DND-41 (cell line): ENCODE measurements around the gene CTSH.
"Not testable (repeated sequence)": the region's sequence is repeated elsewhere in the genome, so short reads cannot be mapped to it uniquely, and the experiment has no call there.

Source experiments
- ATAC-seq: fragments of 200-7000 bp; cut with Tn5 transposase; 3 replicates; pipeline ENCODE4 v1.9.1; 2021; ENCODE audit warnings: low read depth; ENCODE audit not compliant: insufficient read depth
- DNase-seq: peaks from one replicate; pipeline ENCODE4 v3.0.0-alpha.2; 2020
- H2AFZ ChIP-seq: 2 replicates; pipeline ENCODE4 v1.6.0; 2012; ENCODE audit warnings: low read depth, low read length
- H3K27ac ChIP-seq: 2 replicates; pipeline ENCODE4 v1.5.1; 2012; ENCODE audit warnings: low read length, inconsistent platforms
- H3K27me3 ChIP-seq: fragments of 200-600 bp; sonication (generic); 2 replicates; pipeline ENCODE4 v1.6.0; 2012; ENCODE audit warnings: low read length, mild to moderate bottlenecking, inconsistent platforms; ENCODE audit not compliant: insufficient read depth, poor library complexity
- H3K36me3 ChIP-seq: 2 replicates; pipeline ENCODE4 v1.5.1; 2012; ENCODE audit warnings: low read length, inconsistent platforms; ENCODE audit not compliant: insufficient read depth
- H3K4me1 ChIP-seq: 2 replicates; pipeline ENCODE4 v1.5.1; 2012; ENCODE audit warnings: mild to moderate bottlenecking, low read length; ENCODE audit not compliant: insufficient read depth
- H3K4me2 ChIP-seq: 2 replicates; pipeline ENCODE4 v1.6.0; 2012; ENCODE audit warnings: mild to moderate bottlenecking, moderate library complexity, low read length, inconsistent platforms; ENCODE audit not compliant: insufficient read depth
- H3K4me3 ChIP-seq, 2 experiments: fragments of 200-600 bp in 1 of 2; shearing (Covaris generic) in 1 of 2; 2 replicates each; pipeline ENCODE4 v1.5.1; 2012 to 2016; ENCODE audit warnings: inconsistent platforms in 2 of 2, low read length in 2 of 2, mild to moderate bottlenecking in 2 of 2, low read depth in 1 of 2, moderate library complexity in 1 of 2
- H3K79me2 ChIP-seq: 2 replicates; pipeline ENCODE4 v1.6.0; 2012; ENCODE audit warnings: low read length, inconsistent platforms; ENCODE audit not compliant: insufficient read depth
- H3K9ac ChIP-seq: 2 replicates; pipeline ENCODE4 v1.6.0; 2012; ENCODE audit warnings: low read depth, mild to moderate bottlenecking, inconsistent platforms, low read length, moderate library complexity
- H3K9me3 ChIP-seq: 2 replicates; pipeline ENCODE4 v1.5.1; 2012; ENCODE audit warnings: low read length, moderate library complexity, mild to moderate bottlenecking, inconsistent platforms; ENCODE audit not compliant: insufficient read depth, severe bottlenecking
- H4K20me1 ChIP-seq: 2 replicates; pipeline ENCODE4 v1.6.0; 2012; ENCODE audit warnings: low read length; ENCODE audit not compliant: insufficient read depth
- EZH2 ChIP-seq: IDR thresholded peaks from 3 replicates; pipeline ENCODE4 v1.6.1; 2012; ENCODE audit warnings: borderline replicate concordance, low read depth, mild to moderate bottlenecking, moderate library complexity, low read length, inconsistent platforms; ENCODE audit not compliant: severe bottlenecking
- TF ChIP-seq, protein P1 (sequence below): IDR thresholded peaks from 2 replicates; pipeline ENCODE4 v1.5.1; 2012; ENCODE audit warnings: borderline replicate concordance, low read length, moderate library complexity, mild to moderate bottlenecking; ENCODE audit not compliant: poor library complexity, severe bottlenecking; ENCODE audit errors: extremely low read depth

The CTSH gene

DNA sequence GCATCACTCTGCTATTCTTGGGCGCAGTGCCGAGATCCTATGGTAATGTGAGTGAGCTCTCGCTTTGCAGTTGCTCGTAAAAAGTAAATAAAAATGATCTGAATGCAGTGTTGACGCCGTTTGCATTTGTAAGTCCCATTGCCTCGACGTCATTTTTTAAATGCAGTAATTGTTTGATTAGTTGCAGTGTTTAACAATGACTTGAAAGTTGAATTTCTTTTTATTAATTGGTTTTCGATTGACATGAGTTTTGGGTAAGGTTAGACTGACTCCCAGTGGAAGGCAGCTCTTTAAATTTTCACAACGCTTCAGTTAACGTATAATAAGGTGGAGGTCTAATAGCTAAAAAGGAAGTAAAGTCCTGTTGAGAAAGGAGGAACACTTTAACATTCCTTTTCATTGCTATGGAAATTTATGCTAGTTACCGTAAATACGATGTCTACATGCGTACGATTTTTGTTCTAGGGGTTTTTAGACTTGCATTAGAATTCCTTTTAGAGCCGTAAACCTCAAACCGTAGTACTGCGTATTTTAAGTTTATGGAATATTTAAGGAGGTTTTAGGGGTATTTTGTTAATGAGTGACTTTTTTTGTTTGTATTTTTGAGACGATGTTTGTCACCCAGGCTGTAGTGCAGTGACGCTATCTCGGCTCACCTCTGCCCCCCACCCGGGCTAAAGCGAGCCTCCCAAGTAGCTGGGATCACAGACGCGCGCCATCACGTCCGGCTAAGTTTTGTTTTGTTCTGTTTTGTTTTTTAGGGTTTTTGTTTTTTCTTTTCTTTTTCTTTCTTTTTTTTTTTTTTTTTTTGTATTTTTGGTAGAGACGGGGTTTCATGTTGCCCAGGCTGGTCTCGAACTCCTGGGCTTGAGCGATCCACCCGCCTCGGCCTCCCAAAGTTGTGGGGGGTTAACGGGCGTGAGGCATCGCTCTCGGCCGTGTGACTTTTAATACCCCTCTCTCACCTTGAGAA, 70.8 kb downstream of the CTSH start:
- peaks cover 14% of the 10 kb centered on the region for H3K36me3 ChIP-seq
- ATAC-seq (no peak), DNase-seq (peak; percentile 28)
- TF ChIP-seq EZH2: no peak
- TF ChIP-seq, protein P1, sequence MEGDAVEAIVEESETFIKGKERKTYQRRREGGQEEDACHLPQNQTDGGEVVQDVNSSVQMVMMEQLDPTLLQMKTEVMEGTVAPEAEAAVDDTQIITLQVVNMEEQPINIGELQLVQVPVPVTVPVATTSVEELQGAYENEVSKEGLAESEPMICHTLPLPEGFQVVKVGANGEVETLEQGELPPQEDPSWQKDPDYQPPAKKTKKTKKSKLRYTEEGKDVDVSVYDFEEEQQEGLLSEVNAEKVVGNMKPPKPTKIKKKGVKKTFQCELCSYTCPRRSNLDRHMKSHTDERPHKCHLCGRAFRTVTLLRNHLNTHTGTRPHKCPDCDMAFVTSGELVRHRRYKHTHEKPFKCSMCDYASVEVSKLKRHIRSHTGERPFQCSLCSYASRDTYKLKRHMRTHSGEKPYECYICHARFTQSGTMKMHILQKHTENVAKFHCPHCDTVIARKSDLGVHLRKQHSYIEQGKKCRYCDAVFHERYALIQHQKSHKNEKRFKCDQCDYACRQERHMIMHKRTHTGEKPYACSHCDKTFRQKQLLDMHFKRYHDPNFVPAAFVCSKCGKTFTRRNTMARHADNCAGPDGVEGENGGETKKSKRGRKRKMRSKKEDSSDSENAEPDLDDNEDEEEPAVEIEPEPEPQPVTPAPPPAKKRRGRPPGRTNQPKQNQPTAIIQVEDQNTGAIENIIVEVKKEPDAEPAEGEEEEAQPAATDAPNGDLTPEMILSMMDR: no peak
- H3K4me2 ChIP-seq: peak overlapping the region; percentile 81
- H3K27me3 ChIP-seq: no peaks in the 10 kb centered on the region
- peaks cover 55% of the 10 kb centered on the region for H4K20me1 ChIP-seq
- no peaks in the 10 kb centered on the region for H3K9me3 ChIP-seq
- peaks cover 50% of the 10 kb centered on the region for H3K4me1 ChIP-seq
- H3K4me3 ChIP-seq: peak overlapping the region; percentile 79 to 86
- peaks cover 62% of the 10 kb centered on the region for H3K79me2 ChIP-seq
- H3K9ac ChIP-seq: peak overlapping the region; percentile 100
- H3K27ac ChIP-seq: peak overlapping the region; percentile 99
- H2AFZ ChIP-seq: no peak overlapping the region

DNA sequence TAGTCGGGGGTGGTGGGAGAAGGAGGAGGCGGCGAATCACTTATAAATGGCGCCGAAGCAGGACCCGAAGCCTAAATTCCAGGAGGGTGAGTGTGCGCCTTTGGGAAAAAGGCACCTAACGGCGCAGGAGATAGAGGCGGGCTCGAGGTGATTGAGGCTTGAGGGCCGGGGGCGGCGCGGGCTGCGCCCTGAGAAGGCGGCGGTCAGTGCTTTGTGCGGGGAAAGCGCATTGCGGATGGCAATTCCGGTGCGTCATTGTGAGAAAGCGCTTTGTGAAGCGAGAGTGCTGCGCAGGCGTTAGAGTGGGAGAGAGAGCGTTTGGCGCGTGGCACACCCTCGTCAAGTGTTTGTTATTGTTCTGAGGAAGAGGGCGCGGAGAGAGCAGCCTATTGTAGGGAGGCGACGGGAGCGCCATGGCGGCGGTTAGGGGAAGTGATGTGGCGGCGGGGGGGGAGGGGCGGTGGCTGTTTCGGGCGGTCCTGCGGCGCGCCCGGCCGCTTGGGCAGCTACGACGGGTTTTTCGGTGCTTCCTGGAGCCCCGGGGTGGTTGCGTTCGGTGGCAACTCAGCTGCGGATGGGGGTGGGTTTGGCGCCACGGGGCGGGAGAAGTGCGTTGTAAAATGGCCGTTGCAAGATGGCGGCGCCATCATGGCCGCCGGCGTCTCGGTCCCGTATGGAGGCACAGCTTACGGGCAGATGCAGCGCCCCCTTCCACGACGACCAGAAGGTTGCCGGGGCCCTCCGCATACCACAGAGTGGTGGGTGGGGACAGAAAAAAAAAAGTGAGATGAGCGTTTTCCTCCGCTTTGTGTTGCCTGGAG, 71.7 kb downstream of the CTSH start:
- Histone ChIP-seq H3K27me3 (no peaks in the 10 kb centered on the region), H3K9ac (peak overlapping the region; percentile 100), H4K20me1 (peaks cover 46% of the 10 kb centered on the region), H3K4me1 (peaks cover 48% of the 10 kb centered on the region), H3K4me3 (peak overlapping the region; percentile 79 to 86), H3K4me2 (peak overlapping the region; percentile 81), H3K27ac (peak overlapping the region; percentile 99), H2AFZ (peak overlapping the region; percentile 75), H3K9me3 (no peaks in the 10 kb centered on the region), H3K36me3 (peaks cover 12% of the 10 kb centered on the region; the same call in 1 of the 2 replicates), H3K79me2 (peaks cover 53% of the 10 kb centered on the region)
- peak; percentile 81 for ATAC-seq
- no peak for TF ChIP-seq EZH2
- TF ChIP-seq, protein P1: peak; percentile 67
- peak; percentile 91 for DNase-seq

DNA sequence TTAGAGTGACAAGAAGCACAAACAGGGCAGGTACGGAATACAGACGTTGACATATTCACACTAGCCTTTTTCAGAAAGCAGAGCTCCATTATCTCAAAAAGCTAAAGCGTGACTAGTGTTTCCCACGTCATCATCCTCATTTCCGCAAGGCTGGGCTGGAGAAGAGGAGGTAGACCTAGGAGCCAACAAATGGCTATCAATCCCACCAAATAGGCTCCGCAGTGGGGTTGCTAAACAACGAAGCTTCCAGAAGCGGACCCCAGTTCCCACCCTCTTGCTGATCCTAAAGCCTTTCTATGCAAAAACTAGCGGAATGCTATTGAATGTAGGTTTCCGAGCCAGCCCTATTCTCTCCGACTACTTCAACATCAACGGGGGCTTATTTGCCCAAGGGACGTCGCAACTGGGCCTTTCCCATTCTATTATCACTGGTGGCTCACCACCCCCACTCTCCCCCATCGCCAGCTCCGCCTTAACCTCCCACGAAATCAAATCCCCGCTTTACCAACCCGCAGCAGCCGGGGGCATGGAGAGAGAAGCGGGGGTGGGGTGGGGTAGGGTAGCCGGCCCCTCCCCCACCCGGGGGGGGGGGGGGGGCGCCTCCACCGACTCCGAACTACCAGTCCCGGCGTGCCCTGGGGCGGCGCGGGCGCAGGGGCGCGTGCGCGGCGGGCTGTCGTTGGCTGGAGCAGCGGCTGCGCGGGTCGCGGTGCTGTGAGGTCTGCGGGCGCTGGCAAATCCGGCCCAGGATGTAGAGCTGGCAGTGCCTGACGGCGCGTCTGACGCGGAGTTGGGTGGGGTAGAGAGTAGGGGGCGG, 72.5 kb downstream of the CTSH start, which contains the start of gene MORF4L1:
Gene MORF4L1 (plus strand): TSS at position 736 of the 817 bp plus-strand sequence. CDS start 128 bp downstream, outside the sequence.
- Histone ChIP-seq H3K4me2 (peak within 1 kb of the TSS; percentile 81), H3K27me3 (no peaks in the 10 kb centered on the region), H4K20me1 (peaks cover 38% of the 10 kb centered on the region), H3K4me1 (peaks cover 40% of the 10 kb centered on the region), H3K36me3 (peaks cover 9% of the 10 kb centered on the region; the same call in 1 of the 2 replicates), H2AFZ (peak within 1 kb of the TSS; percentile 94), H3K27ac (peak within 1 kb of the TSS; percentile 99), H3K4me3 (peak within 1 kb of the TSS; percentile 79 to 86), H3K79me2 (peaks cover 45% of the 10 kb centered on the region), H3K9me3 (no peaks in the 10 kb centered on the region), H3K9ac (peak within 1 kb of the TSS; percentile 100)
- DNase-seq (peak; percentile 97), ATAC-seq (peak; percentile 88)
- no peak for TF ChIP-seq EZH2
- TF ChIP-seq, protein P1: no peak

DNA sequence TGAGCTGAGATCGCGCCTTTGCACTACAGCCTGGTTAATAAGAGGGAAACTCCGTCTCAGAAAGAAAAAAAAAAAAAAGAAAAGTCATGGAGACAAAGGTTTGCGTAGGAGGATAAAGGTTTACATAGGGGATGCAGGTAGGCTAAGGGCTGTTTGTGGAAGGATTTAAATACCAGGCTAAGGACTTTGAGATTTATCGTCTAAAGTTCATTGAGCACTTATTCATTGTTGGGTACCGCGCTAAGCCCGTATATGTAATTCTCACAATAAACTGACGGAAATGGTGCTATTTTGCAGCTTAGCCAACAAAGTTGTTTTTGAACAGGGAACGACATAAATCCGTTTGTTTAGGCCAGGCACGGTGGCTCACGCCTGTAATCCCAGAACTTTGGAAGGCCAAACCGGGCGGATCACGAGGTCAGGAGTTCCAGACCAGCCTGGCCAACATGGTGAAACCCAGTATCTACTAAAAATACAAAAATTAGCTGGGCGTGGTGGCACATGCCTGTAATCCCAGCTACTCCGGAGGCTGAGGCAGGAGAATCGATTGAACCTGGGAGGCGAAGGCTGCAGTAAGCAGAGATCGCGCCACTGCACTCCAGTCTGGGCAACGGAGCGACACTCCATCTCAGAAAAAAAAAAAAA, 73.2 kb downstream of the CTSH start:
- Histone ChIP-seq H4K20me1 (peaks cover 30% of the 10 kb centered on the region), H3K79me2 (peaks cover 37% of the 10 kb centered on the region), H3K4me1 (peaks cover 32% of the 10 kb centered on the region), H2AFZ (peak overlapping the region; percentile 94)
- H3K4me3 ChIP-seq, H3K9me3 ChIP-seq, H3K9ac ChIP-seq, H3K27ac ChIP-seq, H3K4me2 ChIP-seq, H3K36me3 ChIP-seq, ATAC-seq, DNase-seq, H3K27me3 ChIP-seq: not testable (repeated sequence)
